Central memory CD4-positive, alpha-beta T cell (primary cell): ENCODE measurements around the gene CRY2.

Experiments
- DNase-seq: peaks from one replicate; pipeline ENCODE4 v3.0.0; 2022

CRY2 gene

DNA sequence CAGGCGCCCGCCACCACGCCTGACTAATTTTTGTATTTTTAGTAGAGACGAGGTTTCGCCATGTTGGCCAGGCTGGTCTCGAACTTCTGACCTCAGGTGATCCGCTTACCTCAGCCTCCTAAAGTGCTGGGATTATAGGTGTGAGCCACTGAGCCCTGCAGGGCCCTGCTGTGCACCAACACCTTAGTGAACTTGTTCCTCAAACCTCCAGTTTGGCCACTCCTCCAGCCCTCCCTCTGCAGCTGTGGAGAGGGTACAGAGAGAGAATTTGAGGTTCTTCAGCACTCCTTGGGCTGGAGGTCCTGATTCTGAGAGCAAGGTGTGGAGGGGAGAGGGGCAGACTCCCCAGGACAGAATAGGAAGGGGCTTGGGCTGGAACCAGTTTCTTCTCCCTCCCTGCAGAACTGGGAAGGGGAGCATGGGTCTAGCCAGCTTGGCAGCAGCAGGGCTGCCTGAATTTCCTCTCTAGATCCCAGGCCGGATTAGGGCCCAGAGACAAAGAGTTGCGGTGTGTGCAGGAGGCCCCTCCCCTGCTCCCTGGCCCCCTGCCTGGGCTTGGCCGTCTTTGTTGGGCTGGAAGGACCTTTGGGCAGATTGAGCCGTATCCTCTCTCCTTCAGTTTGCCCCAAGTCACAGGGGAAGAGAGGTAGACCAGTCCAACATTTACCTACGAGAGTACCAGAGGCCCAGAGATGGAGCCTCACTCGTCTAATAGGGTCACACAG, 72.7 kb downstream of the CRY2 start:
- no peak for DNase-seq

GRCh38 chr11:45920531-45921477, 73.5 kb downstream of the CRY2 start:
- DNase-seq: no peak

GRCh38 chr11:45921561-45922424, 74.5 kb downstream of the CRY2 start:
- DNase-seq: no peak

DNA sequence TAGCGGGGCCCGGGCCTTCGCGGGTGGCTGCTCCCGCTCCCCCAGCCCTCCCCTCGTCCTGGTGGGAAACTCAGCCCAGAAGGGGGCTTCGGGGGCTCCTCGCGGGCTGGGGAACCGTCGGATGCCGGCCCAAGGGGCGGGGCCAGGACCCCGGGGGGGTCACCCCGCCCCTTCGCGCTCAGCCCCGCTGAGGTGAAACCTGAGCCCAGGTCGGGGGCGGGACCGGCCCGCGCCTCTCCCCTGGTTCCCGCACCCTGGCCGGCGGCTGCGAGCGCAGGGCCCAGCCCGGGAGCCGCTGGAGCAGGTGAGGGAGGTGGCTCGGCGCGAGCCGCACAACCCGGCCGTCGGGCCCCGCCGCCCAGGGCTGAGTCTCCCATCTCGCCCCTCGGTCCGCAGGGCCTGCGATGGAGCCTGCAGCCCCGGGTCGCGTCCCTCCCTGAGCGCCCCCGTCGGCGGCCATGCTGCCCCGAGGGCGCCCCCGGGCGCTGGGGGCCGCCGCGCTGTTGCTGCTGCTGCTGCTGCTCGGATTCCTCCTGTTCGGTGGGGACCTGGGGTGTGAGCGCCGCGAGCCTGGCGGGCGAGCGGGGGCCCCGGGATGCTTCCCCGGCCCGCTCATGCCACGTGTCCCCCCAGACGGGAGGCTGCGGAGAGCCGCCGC, 75.3 kb downstream of the CRY2 start, which contains the start of gene LARGE2:
LARGE2 (plus strand) TSS at position 232 of the 658 bp plus-strand sequence; CDS start at position 459, 227 bp downstream.
- no peak for DNase-seq

DNA sequence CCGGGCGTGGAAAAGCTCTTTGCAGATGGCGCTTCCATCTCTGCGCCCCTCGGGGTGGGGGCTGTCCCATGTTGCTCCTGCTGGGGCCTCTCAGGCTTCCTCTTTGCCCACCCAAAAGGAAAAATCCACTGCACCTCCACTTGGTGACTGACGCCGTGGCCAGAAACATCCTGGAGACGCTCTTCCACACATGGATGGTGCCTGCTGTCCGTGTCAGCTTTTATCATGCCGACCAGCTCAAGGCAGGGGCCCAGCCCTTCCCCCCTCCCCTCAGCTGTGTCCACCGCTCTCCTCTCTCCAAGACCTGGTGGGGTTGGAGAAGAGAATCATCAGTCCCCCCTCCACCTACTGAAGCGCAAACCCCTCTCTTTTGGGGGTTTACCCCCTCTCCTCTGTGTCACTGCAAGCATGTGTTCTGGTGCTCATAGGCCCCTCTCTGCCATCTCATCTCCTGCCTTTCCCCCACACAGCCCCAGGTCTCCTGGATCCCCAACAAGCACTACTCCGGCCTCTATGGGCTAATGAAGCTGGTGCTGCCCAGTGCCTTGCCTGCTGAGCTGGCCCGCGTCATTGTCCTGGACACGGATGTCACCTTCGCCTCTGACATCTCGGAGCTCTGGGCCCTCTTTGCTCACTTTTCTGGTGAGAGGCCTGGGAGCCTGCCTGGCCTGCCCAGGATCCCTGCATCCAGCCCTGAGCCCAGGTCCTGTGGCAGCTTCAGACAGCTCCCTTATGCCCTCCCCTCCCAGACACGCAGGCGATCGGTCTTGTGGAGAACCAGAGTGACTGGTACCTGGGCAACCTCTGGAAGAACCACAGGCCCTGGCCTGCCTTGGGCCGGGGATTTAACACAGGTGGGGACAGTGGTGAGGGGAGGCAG, 77.0 kb downstream of the CRY2 start:
- DNase-seq: no peak

GRCh38 chr11:45924927-45925326, 77.7 kb downstream of the CRY2 start:
- no peak for DNase-seq

- DNase-seq: no peak
Observed at GRCh38 chr11:45925550-45925949, 78.3 kb downstream of the CRY2 start.

DNA sequence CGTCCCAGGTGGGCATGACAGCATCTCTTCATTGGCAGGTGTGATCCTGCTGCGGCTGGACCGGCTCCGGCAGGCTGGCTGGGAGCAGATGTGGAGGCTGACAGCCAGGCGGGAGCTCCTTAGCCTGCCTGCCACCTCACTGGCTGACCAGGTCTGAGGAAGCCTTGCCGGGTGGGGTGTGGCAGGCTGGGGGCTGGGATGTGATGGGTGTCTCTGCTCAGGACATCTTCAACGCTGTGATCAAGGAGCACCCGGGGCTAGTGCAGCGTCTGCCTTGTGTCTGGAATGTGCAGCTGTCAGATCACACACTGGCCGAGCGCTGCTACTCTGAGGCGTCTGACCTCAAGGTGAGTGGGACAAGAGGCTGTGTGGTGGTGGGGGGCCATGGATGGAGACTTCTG, 78.7 kb downstream of the CRY2 start:
- no peak for DNase-seq

GRCh38 chr11:45926536-45927331, 79.5 kb downstream of the CRY2 start:
- DNase-seq: no peak

DNA sequence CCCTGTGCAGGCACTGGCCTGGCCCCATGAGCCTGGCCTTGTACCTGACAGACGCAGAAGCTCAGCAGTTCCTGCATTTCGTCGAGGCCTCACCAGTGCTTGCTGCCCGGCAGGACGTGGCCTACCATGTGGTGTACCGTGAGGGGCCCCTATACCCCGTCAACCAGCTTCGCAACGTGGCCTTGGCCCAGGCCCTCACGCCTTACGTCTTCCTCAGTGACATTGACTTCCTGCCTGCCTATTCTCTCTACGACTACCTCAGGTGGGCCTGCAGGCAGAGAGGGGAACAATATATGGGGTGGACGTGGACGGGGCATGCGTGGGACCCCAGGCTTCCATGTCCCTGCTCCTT, 80.0 kb downstream of the CRY2 start:
- DNase-seq: no peak

DNA sequence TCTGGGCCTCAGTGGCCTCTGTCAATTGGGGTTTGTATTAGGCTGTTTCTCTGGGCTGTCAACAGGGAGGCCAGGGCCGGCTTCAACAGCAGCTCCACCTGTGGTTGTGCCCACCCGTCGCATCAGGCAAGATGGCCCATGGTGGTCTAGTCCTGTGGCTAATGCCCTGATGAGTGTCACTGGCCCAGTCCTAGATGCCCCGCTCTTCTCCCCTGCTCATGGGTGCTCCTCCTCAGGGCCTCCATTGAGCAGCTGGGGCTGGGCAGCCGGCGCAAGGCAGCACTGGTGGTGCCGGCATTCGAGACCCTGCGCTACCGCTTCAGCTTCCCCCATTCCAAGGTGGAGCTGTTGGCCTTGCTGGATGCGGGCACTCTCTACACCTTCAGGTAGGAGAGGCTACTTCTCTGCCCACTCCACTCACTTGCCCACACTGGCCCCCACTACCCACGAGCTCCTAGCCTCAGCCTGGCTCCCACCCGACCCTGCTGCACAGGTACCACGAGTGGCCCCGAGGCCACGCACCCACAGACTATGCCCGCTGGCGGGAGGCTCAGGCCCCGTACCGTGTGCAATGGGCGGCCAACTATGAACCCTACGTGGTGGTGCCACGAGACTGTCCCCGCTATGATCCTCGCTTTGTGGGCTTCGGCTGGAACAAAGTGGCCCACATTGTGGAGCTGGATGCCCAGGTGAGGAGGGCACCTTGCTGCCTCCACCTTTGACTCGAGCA, 80.6 kb downstream of the CRY2 start:
- no peak for DNase-seq

GRCh38 chr11:45928535-45929215, 81.4 kb downstream of the CRY2 start:
- no peak for DNase-seq

- DNase-seq: no peak
Observed at GRCh38 chr11:45929486-45930030, 82.3 kb downstream of the CRY2 start.

GRCh38 chr11:45930031-45930794, 82.9 kb downstream of the CRY2 start:
- DNase-seq: peak; percentile 54

DNA sequence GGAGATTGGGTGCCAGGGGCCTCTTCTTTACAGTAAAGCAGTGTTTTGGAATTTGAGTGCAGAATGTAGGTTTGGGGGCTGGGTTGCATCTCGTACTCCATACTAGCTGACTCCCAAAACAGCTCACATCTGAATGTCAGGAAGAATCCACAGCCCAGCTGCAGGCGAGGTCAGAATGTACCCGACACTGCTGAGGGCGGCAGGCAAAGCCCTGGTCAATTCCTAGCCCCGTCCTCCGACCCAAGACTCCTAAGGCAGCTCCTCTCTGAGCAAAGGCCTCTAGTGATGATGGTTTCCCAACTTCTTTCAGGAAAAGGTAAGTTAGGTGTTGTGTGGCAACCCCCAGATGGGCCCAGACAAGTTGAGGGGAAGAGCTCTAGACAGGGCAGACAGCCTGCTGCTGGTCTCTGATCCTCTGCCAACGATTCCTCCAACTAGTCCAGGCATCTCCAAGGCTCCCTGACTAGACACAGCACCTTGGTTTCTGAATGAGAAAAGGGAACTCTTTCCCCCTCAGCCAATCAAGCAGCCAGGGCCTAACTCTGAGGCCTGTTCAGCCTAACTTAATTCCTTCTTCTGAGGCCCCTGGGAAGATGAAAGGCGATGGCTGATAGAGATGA, 83.8 kb downstream of the CRY2 start:
- DNase-seq: no peak

DNA sequence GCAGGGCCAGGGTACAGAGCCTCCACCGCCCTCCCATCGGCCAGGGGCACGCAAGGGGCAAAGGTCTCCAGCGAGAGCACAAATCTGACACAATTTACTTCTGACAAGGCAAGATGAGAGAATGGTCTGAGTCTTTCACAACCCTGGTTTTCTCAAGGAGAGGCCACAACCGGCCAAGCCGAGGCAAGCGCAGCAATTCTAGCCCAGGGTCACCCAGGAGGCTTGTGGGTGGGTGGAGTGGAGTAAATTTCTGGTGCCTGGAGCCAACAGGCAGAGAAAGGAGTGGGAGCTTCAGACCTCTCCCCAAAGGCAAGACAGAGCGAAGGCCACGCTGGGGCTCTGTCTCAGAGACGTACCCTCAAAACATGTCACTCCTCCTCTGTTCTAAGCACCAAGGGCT, 84.5 kb downstream of the CRY2 start:
- DNase-seq: no peak

DNA sequence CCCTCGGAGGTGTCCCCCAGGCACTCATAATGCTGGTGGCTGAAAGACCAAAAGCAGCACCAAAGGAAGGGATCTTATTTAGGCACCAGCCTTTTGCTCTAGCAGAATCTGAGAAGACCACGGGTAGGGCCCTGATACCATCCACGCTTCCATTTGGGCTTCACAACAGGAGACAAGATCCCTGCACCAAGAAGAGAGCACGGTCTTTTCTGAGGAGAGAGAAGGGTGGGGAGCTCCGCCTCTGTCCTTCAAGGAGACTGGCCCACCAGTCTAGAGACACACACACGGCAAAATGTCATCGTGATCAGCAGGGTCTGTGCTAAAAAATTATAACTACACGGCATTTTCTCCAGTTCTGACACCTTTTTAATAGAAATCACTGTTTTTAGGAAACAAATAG, 84.9 kb downstream of the CRY2 start:
- no peak for DNase-seq
